Ishikawa (cell line): ENCODE data around the gene PCDHGA8.
A peak's percentile ranks its signal among the peaks of the same experiment; 100 is the strongest.

Source experiments
- CEBPB ChIP-seq: IDR thresholded peaks from 2 replicates; pipeline ENCODE4 v1.6.1; 2012
- CREB1 ChIP-seq: IDR thresholded peaks from 2 replicates; pipeline ENCODE4 v1.6.1; 2012; ENCODE audit warnings: low read depth
- EGR1 ChIP-seq: IDR thresholded peaks from 2 replicates; pipeline ENCODE4 v1.6.1; 2012
- EP300 ChIP-seq: IDR thresholded peaks from 2 replicates; pipeline ENCODE4 v1.6.1; 2012; ENCODE audit warnings: borderline replicate concordance
- FOXM1 ChIP-seq: IDR thresholded peaks from 2 replicates; pipeline ENCODE4 v1.6.1; 2012; ENCODE audit warnings: low read depth, borderline replicate concordance
- NFIC ChIP-seq: IDR thresholded peaks from 2 replicates; pipeline ENCODE4 v1.6.1; 2012
- RAD21 ChIP-seq: IDR thresholded peaks from 2 replicates; pipeline ENCODE4 v1.6.1; 2012; ENCODE audit warnings: low read depth
- TAF1 ChIP-seq: IDR thresholded peaks from 2 replicates; pipeline ENCODE4 v1.6.1; 2012; ENCODE audit warnings: low read depth, mild to moderate bottlenecking
- TCF12 ChIP-seq: IDR thresholded peaks from 2 replicates; pipeline ENCODE4 v1.6.1; 2012; ENCODE audit warnings: low read depth
- TEAD4 ChIP-seq: IDR thresholded peaks from 2 replicates; pipeline ENCODE4 v1.6.1; 2012
- YY1 ChIP-seq: IDR thresholded peaks from 2 replicates; pipeline ENCODE4 v1.6.1; 2012; ENCODE audit warnings: low read depth
- ZBTB7A ChIP-seq: IDR thresholded peaks from 2 replicates; pipeline ENCODE4 v1.6.1; 2012; ENCODE audit warnings: low read depth
- TF ChIP-seq, protein P1 (sequence below): IDR thresholded peaks from 2 replicates; pipeline ENCODE4 v1.6.1; 2012
- TF ChIP-seq, protein P2 (sequence below): IDR thresholded peaks from 2 replicates; pipeline ENCODE4 v1.6.1; 2012; ENCODE audit warnings: low read depth, mild to moderate bottlenecking
- TF ChIP-seq, protein P3 (sequence below): IDR thresholded peaks from 2 replicates; pipeline ENCODE4 v1.6.1; 2012

Gene PCDHGA8

DNA sequence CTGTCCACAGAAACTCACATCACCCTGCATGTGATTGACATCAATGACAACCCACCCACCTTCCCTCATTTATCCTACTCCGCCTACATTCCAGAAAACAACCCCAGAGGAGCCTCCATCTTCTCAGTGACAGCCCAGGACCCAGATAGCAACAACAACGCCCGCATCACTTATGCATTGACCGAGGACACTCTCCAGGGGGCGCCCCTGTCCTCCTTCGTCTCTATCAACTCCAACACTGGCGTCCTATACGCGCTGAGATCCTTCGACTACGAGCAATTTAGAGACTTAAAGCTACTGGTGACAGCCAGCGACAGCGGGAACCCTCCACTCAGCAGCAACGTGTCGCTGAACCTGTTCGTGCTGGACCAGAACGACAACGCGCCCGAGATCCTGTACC lies 47.1 kb upstream of the PCDHGA8 start:
- TF ChIP-seq RAD21 (no peak), YY1 (no peak), EP300 (no peak), ZBTB7A (no peak), CEBPB (no peak), TCF12 (no peak), FOXM1 (no peak), CREB1 (no peak), NFIC (no peak)
- TF ChIP-seq, protein P1, sequence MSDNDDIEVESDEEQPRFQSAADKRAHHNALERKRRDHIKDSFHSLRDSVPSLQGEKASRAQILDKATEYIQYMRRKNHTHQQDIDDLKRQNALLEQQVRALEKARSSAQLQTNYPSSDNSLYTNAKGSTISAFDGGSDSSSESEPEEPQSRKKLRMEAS, result no peak
- TF ChIP-seq, protein P2, sequence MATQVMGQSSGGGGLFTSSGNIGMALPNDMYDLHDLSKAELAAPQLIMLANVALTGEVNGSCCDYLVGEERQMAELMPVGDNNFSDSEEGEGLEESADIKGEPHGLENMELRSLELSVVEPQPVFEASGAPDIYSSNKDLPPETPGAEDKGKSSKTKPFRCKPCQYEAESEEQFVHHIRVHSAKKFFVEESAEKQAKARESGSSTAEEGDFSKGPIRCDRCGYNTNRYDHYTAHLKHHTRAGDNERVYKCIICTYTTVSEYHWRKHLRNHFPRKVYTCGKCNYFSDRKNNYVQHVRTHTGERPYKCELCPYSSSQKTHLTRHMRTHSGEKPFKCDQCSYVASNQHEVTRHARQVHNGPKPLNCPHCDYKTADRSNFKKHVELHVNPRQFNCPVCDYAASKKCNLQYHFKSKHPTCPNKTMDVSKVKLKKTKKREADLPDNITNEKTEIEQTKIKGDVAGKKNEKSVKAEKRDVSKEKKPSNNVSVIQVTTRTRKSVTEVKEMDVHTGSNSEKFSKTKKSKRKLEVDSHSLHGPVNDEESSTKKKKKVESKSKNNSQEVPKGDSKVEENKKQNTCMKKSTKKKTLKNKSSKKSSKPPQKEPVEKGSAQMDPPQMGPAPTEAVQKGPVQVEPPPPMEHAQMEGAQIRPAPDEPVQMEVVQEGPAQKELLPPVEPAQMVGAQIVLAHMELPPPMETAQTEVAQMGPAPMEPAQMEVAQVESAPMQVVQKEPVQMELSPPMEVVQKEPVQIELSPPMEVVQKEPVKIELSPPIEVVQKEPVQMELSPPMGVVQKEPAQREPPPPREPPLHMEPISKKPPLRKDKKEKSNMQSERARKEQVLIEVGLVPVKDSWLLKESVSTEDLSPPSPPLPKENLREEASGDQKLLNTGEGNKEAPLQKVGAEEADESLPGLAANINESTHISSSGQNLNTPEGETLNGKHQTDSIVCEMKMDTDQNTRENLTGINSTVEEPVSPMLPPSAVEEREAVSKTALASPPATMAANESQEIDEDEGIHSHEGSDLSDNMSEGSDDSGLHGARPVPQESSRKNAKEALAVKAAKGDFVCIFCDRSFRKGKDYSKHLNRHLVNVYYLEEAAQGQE, result no peak
- TF ChIP-seq, protein P3, sequence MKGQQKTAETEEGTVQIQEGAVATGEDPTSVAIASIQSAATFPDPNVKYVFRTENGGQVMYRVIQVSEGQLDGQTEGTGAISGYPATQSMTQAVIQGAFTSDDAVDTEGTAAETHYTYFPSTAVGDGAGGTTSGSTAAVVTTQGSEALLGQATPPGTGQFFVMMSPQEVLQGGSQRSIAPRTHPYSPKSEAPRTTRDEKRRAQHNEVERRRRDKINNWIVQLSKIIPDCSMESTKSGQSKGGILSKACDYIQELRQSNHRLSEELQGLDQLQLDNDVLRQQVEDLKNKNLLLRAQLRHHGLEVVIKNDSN, result no peak

DNA sequence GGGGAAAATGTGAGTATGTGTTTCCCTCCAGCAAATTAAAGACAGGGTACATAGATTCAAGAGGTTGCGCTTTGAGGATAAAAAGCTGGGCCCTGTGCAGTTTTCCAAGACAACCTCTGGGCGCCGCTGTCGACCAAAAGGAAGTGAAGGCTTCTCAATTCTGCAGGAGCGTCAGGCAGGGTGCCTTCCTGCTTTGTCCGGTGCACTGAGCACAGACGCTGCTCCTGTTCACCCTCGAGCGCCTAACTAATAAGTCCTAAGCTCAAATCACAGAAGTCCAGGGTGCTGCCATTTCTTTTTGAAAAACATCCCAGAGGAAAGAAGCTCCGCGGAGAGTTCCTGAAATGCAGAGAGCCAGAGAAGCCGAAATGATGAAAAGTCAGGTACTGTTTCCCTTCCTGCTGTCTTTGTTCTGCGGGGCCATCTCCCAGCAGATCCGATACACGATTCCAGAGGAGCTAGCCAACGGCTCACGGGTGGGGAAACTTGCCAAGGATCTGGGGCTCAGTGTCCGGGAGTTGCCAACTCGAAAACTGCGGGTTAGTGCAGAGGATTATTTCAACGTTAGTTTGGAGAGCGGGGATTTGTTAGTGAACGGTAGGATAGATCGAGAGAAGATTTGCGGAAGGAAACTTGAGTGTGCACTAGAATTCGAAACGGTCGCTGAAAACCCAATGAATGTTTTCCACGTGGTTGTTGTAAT lies 42.4 kb upstream of the PCDHGA8 start, which contains the start of gene PCDHGB1:
TSS of gene PCDHGB1 (plus strand) at position 183 of the 703 bp plus-strand sequence. CDS start at position 345, 162 bp downstream.
- TF ChIP-seq EGR1 (no peak), RAD21 (peak; percentile 49), TAF1 (no peak), FOXM1 (no peak)

DNA sequence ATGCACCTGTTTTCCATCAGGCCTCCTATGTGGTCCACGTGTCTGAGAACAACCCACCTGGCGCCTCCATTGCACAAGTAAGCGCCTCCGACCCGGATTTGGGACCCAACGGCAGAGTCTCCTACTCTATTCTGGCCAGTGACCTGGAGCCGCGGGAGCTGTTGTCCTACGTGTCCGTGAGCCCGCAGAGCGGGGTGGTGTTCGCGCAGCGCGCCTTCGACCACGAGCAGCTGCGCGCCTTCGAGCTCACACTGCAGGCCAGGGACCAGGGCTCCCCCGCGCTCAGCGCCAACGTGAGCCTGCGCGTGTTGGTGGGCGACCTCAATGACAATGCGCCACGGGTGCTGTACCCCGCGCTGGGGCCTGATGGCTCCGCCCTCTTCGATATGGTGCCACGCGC lies 40.8 kb upstream of the PCDHGA8 start:
- TF ChIP-seq, protein P1, result no peak
- no peak for TF ChIP-seq YY1
- TF ChIP-seq FOXM1, result no peak
- no peak for TF ChIP-seq TCF12
- TF ChIP-seq, protein P3, result no peak
- TF ChIP-seq RAD21, result no peak
- TF ChIP-seq TAF1, result no peak
- no peak for TF ChIP-seq CREB1
- no peak for TF ChIP-seq NFIC
- no peak for TF ChIP-seq EGR1
- TF ChIP-seq EP300, result no peak
- TF ChIP-seq ZBTB7A, result no peak
- TF ChIP-seq CEBPB, result no peak
- no peak for TF ChIP-seq TEAD4
- TF ChIP-seq, protein P2, result no peak

DNA sequence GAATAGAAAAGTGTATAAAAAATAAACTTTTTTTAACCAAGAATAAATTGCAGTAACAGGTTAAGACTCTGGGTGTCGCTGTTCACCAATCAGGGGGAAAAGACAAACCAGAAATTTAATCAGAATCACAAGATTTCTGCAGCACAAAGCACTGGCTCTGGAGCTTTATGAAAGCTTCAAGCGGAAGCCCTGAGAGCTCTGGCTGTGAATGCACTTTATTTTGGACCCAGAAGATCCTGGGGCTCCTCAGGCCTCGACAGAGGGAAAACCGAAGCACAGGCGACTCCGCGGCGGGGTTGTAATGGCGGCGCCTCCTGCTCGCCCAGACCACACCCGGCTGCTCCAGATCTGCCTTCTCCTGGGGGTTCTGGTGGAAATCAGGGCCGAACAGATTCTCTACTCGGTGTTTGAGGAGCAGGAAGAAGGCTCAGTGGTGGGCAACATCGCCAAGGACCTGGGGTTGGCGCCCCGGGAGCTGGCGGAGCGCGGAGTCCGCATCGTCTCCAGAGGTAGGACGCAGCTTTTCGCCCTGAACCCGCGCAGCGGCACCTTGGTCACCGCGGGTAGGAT lies 37.4 kb upstream of the PCDHGA8 start, which contains the start of gene PCDHGA4:
TSS of gene PCDHGA4 (plus strand) at position 122 of the 570 bp plus-strand sequence. CDS start at position 209, 87 bp downstream.
- no peak for TF ChIP-seq EP300
- TF ChIP-seq RAD21, result peak; percentile 22; the same call in 1 of the 2 replicates

DNA sequence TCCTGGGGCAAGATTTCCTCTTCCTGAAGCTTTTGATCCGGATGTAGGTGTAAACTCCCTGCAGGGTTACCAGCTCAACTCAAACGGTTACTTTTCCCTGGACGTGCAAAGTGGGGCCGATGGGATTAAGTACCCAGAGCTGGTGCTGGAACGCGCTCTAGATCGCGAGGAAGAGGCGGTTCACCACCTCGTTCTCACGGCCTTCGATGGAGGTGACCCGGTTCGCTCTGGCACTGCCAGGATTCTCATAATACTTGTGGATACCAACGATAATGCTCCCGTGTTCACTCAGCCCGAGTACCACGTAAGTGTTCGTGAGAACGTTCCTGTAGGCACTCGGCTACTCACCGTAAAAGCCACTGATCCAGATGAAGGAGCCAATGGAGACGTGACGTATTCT lies 36.8 kb upstream of the PCDHGA8 start:
- TF ChIP-seq FOXM1, result no peak
- TF ChIP-seq YY1, result no peak
- TF ChIP-seq, protein P2, result no peak
- no peak for TF ChIP-seq TEAD4
- no peak for TF ChIP-seq NFIC
